Rectal smooth muscle tissue (tissue), 1 donor: ENCODE data around the gene ATXN2L.

ENCODE experiments used
- H3K27ac ChIP-seq: one replicate; pipeline ENCODE4 v1.7.0; 2013; ENCODE audit warnings: low read depth, low read length, inconsistent platforms
- H3K27me3 ChIP-seq: one replicate; pipeline ENCODE4 v1.7.0; 2013; ENCODE audit warnings: low read length; ENCODE audit not compliant: control insufficient read depth, insufficient read depth
- H3K36me3 ChIP-seq: one replicate; pipeline ENCODE4 v1.7.0; 2013; ENCODE audit warnings: low read length; ENCODE audit not compliant: control insufficient read depth, insufficient read depth
- H3K4me1 ChIP-seq: one replicate; pipeline ENCODE4 v1.7.0; 2013; ENCODE audit warnings: low read length; ENCODE audit not compliant: control insufficient read depth, insufficient read depth
- H3K4me3 ChIP-seq: one replicate; pipeline ENCODE4 v1.7.0; 2013; ENCODE audit warnings: low read length
- H3K9ac ChIP-seq: one replicate; pipeline ENCODE4 v1.7.0; 2013; ENCODE audit warnings: low read length

ATXN2L gene

DNA sequence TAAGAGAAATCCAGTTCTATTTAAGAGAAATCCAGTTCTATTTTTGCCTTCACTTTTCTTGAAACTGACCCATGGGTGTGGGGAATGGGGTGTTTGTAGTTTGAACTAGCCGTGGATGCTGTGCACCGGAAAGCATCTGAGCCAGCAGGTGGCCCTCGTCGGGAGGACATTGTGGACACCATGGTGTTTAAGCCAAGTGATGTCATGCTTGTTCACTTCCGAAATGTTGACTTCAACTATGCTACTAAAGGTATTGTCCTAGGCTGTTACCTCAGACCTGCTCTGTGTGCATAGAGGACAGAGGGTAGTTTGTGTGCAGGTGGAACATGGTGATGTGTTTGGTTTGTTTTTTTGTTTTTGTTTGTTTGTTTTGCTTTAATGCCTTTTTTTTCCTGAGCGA is 3.3 kb downstream of the ATXN2L start:
- no peak overlapping the region for H3K4me3 ChIP-seq
- no peaks in the 10 kb centered on the region for H3K27me3 ChIP-seq
- H3K4me1 ChIP-seq = peaks cover 12% of the 10 kb centered on the region
- H3K27ac ChIP-seq = no peak overlapping the region
- no peak overlapping the region for H3K9ac ChIP-seq
- H3K36me3 ChIP-seq = peaks cover 34% of the 10 kb centered on the region

DNA sequence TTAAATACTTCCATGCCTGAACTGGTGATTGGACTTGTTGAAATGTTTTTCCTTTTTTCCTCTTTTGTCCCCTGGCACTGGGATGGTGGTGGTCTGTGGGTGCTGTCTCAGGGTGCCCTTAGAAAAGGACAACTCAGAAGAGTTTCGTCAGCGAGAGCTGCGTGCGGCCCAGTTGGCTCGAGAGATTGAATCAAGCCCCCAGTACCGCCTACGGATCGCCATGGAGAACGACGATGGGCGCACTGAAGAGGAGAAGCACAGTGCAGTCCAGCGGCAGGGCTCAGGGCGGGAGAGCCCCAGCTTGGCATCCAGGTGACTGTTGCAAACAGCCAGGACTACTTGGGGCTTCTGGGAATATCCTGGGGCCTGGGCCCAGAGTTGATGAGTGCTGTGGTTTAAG is 6.9 kb downstream of the ATXN2L start:
- no peaks in the 10 kb centered on the region for H3K27me3 ChIP-seq
- H3K36me3 ChIP-seq = peaks cover 67% of the 10 kb centered on the region
- H3K9ac ChIP-seq = no peak overlapping the region
- H3K27ac ChIP-seq = no peak overlapping the region
- H3K4me1 ChIP-seq = peaks cover 6% of the 10 kb centered on the region
- no peak overlapping the region for H3K4me3 ChIP-seq

DNA sequence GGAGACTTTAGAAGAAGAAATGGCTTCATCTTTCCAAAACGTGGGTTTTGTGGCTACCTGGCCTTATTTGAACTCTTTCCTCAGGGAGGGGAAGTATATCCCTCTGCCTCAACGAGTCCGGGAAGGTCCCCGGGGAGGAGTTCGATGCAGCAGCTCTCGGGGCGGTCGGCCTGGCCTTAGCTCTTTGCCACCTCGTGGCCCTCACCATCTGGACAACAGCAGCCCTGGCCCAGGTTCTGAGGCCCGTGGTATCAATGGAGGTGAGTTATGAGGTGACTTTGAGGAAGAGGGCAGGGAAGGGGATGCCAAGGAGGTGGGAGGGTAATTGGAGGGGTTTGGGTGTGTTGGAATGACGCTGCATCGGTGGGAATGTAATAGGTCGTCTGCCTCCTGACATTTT is 7.7 kb downstream of the ATXN2L start:
- no peaks in the 10 kb centered on the region for H3K27me3 ChIP-seq
- no peak overlapping the region for H3K9ac ChIP-seq
- peaks cover 1% of the 10 kb centered on the region for H3K4me1 ChIP-seq
- peaks cover 74% of the 10 kb centered on the region for H3K36me3 ChIP-seq
- no peak overlapping the region for H3K27ac ChIP-seq
- H3K4me3 ChIP-seq = no peak overlapping the region

DNA sequence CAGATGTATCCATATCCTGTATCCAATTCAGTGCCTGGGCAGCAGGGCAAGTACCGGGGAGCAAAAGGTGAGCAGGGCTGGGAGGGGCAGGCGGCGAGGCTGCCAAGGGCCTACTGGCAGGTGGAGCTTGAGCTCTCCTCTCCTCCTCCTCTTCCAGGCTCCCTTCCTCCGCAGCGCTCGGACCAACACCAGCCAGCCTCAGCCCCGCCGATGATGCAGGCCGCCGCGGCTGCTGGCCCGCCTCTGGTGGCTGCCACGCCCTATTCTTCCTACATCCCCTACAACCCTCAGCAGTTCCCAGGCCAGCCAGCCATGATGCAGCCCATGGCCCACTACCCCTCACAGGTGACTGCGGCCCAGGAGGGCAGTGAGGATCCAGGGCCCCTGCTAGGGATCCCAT is 11.6 kb downstream of the ATXN2L start:
- H3K27me3 ChIP-seq = no peaks in the 10 kb centered on the region
- H3K9ac ChIP-seq = no peak overlapping the region
- no peak overlapping the region for H3K27ac ChIP-seq
- no peak overlapping the region for H3K4me3 ChIP-seq
- no peaks in the 10 kb centered on the region for H3K4me1 ChIP-seq
- peaks cover 59% of the 10 kb centered on the region for H3K36me3 ChIP-seq

DNA sequence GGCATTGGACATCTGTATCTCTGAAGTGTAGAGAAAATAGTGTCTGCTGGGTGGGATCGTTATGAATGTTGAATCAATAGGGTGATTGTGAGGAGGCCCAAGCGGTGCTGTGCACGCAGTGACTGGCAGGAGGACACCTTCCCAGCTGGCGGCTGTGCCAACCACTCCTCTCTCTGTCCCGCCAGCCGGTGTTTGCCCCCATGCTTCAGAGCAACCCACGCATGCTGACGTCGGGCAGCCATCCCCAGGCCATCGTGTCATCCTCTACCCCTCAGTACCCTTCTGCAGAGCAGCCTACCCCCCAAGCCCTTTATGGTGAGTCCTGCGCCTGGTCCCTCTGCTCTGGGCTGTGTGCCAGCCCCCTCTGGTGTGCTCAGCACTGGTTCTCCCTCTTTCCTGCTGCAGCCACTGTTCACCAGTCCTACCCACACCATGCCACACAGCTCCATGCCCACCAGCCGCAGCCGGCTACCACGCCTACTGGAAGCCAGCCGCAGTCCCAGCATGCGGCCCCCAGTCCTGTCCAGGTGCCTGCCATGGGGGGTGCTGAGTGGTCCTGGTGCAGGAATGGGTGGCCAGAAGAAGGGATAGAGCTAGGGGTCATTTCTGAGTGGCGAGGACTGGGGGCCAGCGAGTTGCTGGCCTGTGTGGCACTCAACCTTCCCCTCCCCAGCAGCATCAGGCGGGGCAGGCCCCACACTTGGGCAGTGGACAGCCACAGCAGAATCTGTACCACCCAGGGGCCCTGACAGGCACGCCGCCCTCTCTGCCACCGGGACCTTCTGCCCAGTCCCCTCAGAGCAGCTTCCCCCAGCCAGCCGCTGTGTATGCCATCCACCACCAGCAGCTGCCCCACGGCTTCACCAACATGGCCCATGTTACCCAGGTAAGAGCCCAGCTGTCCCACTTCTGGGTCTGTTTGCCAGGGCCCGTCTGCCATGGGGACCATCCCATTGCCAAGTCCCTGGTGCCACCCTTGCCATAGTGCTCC is 12.4 kb downstream of the ATXN2L start:
- Histone ChIP-seq H3K4me1 (no peaks in the 10 kb centered on the region), H3K4me3 (no peak overlapping the region), H3K27me3 (no peaks in the 10 kb centered on the region), H3K36me3 (peaks cover 52% of the 10 kb centered on the region), H3K27ac (no peak overlapping the region), H3K9ac (no peak overlapping the region)

DNA sequence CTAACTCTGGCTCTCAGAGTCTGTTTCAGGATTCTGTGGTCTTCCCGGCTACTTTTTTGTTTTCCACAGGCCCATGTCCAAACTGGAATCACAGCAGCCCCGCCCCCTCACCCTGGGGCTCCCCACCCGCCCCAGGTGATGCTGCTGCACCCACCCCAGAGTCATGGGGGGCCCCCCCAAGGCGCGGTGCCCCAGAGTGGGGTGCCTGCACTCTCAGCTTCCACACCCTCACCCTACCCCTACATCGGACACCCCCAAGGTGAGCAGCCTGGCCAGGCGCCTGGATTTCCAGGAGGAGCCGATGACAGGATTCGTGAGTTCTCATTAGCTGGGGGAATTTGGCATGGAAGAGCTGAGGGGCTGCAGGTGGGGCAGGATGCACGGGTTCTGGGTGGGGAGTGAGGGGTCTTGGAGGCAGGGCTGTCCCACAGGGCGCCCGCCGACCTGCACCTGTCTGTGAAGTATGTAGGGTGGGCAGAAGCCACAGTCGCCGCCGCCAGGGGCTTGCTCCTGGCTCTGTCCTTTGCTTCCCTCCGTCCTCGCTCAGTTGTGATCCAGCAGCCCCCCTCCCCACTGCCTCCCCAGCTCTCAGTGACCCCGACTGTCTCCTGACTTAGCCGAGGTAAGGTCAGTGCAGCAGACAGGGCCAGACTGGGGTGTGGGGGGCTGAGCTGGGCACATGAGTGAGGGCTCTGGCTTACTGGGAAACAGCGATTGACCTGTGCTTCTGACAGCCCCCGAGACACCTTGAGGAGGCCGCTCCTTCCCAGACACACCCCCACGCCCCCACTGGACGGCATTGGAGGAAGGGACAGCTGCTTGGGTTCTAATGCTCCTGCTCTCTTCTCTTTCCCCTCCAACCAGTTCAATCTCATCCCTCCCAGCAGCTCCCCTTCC is 13.3 kb downstream of the ATXN2L start:
- no peak overlapping the region for H3K9ac ChIP-seq
- peaks cover 43% of the 10 kb centered on the region for H3K36me3 ChIP-seq
- H3K27me3 ChIP-seq = no peaks in the 10 kb centered on the region
- H3K4me3 ChIP-seq = no peak overlapping the region
- no peak overlapping the region for H3K27ac ChIP-seq
- H3K4me1 ChIP-seq = no peaks in the 10 kb centered on the region

DNA sequence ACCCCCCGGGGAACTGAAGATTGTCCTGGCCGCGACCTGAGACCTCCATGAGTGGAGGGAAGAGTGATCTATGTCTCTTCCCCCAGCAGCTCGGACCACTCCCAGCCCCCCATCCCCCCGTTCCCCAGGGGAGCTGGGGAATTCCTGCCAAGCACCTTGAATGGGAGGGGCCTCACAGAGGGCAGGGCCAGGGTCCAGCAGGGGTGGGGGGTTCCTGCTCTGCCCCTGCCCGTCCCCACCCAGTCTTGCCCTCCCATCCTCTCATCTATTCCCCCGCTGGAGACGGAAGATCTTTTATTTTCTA is 13.9 kb downstream of the ATXN2L start:
- Histone ChIP-seq H3K36me3 (peaks cover 38% of the 10 kb centered on the region), H3K4me1 (no peaks in the 10 kb centered on the region), H3K4me3 (no peak overlapping the region), H3K27ac (no peak overlapping the region), H3K9ac (no peak overlapping the region), H3K27me3 (no peaks in the 10 kb centered on the region)

DNA sequence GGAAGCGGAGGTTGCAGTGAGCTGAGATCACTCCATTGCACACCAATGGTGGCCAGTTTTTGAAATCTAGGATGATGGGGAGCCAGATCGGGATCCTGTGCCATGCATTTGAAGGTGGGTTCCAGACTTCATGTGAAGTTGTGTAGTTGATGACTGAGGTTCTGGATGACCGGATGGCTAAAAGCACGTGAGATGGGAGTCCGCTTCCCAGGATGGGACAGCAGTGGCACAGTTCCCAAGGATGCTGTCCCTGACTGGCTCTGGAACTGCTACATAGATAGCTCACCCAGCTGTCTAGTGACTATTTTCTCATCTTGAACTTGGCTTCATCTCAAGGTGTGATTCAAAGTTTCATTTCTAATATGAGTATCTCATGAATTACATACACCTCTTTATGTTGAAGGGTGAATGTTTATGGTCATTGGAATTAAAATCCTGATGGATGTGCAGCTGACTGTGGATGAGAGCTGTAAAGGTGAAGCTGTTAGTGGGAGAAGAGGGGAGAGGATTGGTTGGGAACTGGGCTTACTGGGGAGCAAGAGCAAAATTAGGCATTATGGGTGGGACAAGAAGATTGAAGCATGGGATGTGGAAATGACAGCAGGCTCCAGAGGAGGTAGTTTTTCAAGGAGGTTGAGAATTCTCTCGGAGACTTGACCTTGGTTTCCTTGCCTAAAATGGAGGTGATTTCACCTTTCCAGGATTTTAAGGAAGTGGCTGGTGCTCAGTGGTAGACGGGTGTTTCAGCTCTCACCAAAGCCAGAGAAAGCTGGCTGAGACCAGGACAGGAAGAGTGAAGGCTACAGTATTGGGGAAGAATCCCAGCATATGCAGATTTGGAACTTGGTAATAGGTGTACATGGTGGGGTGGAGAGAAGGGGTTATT is 15.1 kb downstream of the ATXN2L start:
- Histone ChIP-seq H3K4me1 (no peaks in the 10 kb centered on the region), H3K9ac (no peak overlapping the region), H3K27me3 (no peaks in the 10 kb centered on the region), H3K4me3 (no peak overlapping the region), H3K36me3 (peaks cover 34% of the 10 kb centered on the region), H3K27ac (no peak overlapping the region)

DNA sequence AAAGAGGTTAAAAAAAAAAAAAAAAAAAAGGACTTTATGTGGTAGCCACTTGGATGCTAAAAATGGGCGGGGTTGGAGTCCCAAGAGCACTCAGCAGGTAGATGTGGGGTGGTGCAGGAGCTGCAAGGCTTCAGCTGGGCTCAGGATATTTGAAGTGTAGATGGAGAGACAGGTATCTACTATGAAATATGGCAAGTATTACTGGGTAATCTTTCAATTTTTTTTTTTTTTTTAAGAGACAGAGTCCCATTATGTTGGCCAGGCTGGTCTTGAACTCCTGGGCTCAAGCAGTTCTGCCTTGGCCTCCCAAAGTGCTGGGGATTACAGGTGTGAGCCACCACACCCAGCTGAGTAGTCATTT is 15.7 kb downstream of the ATXN2L start:
- H3K27me3 ChIP-seq = no peaks in the 10 kb centered on the region
- H3K9ac ChIP-seq = no peak overlapping the region
- no peak overlapping the region for H3K4me3 ChIP-seq
- H3K36me3 ChIP-seq = peaks cover 32% of the 10 kb centered on the region
- no peak overlapping the region for H3K27ac ChIP-seq
- no peaks in the 10 kb centered on the region for H3K4me1 ChIP-seq

DNA sequence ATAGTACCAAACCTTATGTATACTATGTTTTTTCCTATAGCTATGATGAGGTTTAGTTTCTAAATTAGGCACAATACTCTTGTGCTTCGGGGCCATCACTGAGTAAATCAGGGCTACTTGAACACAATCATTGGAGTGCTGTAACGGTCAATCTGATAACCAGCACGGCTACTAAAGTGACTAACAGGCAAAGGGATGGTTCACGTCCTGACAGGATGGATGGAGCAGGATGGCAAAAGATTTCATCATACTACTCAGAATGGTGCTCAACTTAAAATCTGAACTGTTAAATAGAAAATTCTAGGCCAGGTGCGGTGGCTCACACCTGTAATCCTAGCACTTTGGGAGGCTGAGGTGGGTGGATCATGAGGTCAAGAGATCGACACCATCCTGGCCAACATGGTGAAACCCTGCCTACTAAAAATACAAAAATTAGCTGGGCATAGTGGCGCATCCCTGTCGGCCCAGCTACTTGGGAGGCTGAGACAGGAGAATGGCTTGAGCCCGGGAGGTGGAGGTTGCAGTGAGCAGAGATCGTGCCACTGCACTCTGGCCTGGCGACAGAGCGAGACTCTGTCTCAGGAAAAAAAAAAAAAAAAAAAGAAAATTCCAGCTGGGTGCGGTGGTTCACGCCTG is 16.3 kb downstream of the ATXN2L start:
- Histone ChIP-seq H3K4me3 (no peak overlapping the region), H3K27me3 (no peaks in the 10 kb centered on the region), H3K9ac (no peak overlapping the region), H3K36me3 (peaks cover 32% of the 10 kb centered on the region), H3K27ac (no peak overlapping the region), H3K4me1 (no peaks in the 10 kb centered on the region)

DNA sequence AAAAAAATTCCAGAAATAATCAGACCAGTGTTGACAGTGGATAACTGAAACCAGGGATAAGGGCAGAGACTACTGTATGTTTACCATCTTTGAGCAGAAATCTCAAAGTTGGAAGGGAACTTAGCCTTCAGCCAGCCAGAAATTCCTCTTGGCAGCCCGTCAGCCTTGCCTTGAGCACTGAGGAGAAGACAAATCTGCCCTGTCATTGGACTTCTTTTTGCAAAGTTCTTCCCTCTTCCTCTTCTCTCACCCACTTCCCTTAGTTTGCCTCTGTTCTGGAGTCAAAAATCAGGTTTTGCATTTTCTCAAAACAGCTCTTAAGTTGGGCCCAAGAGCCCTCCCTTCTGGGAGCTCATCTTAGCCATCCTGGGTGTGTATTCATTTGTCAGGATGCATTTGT is 17.1 kb downstream of the ATXN2L start:
- peaks cover 30% of the 10 kb centered on the region for H3K36me3 ChIP-seq
- no peak overlapping the region for H3K27ac ChIP-seq
- no peak overlapping the region for H3K4me3 ChIP-seq
- H3K27me3 ChIP-seq = no peaks in the 10 kb centered on the region
- peaks cover under 1% of the 10 kb centered on the region for H3K4me1 ChIP-seq
- H3K9ac ChIP-seq = no peak overlapping the region
